Mesenchymal stem cell (in vitro differentiated cells and primary cell): Measurements from ENCODE around the gene PARP12.
A peak's percentile ranks its signal among the peaks of the same experiment; 100 is the strongest.

ENCODE experiments used
- DNase-seq: peaks from one replicate; pipeline ENCODE4 v3.0.0-alpha.2; 2013
- H2AFZ ChIP-seq: one replicate; pipeline ENCODE4 v1.6.1; 2013; ENCODE audit warnings: low read depth, mild to moderate bottlenecking, control low read depth, inconsistent platforms, low read length, moderate library complexity
- H2AK5ac ChIP-seq: 2 replicates; pipeline ENCODE4 v1.6.1; 2013; ENCODE audit warnings: low read length, moderate library complexity, mild to moderate bottlenecking, inconsistent platforms; ENCODE audit not compliant: severe bottlenecking
- H2BK120ac ChIP-seq: one replicate; pipeline ENCODE4 v1.6.1; 2013; ENCODE audit warnings: low read depth, mild to moderate bottlenecking, inconsistent platforms, low read length, moderate library complexity
- H2BK12ac ChIP-seq, 2 experiments: one replicate each; pipeline ENCODE4 v1.6.1; 2013; ENCODE audit warnings: inconsistent platforms in 2 of 2, low read length in 2 of 2, mild to moderate bottlenecking in 2 of 2, moderate library complexity in 2 of 2, control low read depth in 1 of 2
- H2BK15ac ChIP-seq: one replicate; pipeline ENCODE4 v1.6.1; 2013; ENCODE audit warnings: mild to moderate bottlenecking, low read depth, inconsistent platforms; ENCODE audit not compliant: poor library complexity, severe bottlenecking
- H2BK5ac ChIP-seq: 2 replicates; pipeline ENCODE4 v1.6.1; 2013; ENCODE audit warnings: low read depth, mild to moderate bottlenecking, low read length, control low read depth, inconsistent platforms; ENCODE audit not compliant: poor library complexity, severe bottlenecking
- H3K14ac ChIP-seq, 2 experiments: one replicate each; pipeline ENCODE4 v1.6.1; 2013; ENCODE audit warnings: inconsistent platforms in 2 of 2, low read length in 2 of 2, control low read depth in 1 of 2, mild to moderate bottlenecking in 1 of 2, moderate library complexity in 1 of 2
- H3K18ac ChIP-seq, 2 experiments: one replicate each; pipeline ENCODE4 v1.6.1; 2013; ENCODE audit warnings: inconsistent platforms in 2 of 2, low read length in 2 of 2, control low read depth in 1 of 2, low read depth in 1 of 2, mild to moderate bottlenecking in 1 of 2
- H3K23ac ChIP-seq, 2 experiments: one replicate each; pipeline ENCODE4 v1.6.1; 2013; ENCODE audit warnings: inconsistent platforms in 2 of 2, low read length in 2 of 2, mild to moderate bottlenecking in 2 of 2, moderate library complexity in 2 of 2, control low read depth in 1 of 2
- H3K27ac ChIP-seq: 2 replicates; pipeline ENCODE4 v1.5.1; 2013; ENCODE audit warnings: mild to moderate bottlenecking, moderate library complexity, low read length, control low read depth, inconsistent platforms; ENCODE audit not compliant: poor library complexity, severe bottlenecking
- H3K27me3 ChIP-seq, 2 experiments: 2 replicates each; pipeline versions ENCODE4 v1.6.1 to v1.7.0; 2013; ENCODE audit warnings: low read length in 2 of 2, mild to moderate bottlenecking in 2 of 2, moderate library complexity in 2 of 2, control low read depth in 1 of 2, inconsistent platforms in 1 of 2; ENCODE audit not compliant: control insufficient read depth in 1 of 2, insufficient read depth in 1 of 2
- H3K36me3 ChIP-seq, 2 experiments: 2 replicates each; pipeline versions ENCODE4 v1.6.1 to v1.7.0; 2013; ENCODE audit warnings: low read length in 2 of 2, control low read depth in 1 of 2, inconsistent platforms in 1 of 2, low read depth in 1 of 2, mild to moderate bottlenecking in 1 of 2; ENCODE audit not compliant: insufficient read depth in 2 of 2, control insufficient read depth in 1 of 2
- H3K4ac ChIP-seq, 2 experiments: one replicate each; pipeline ENCODE4 v1.6.1; 2013; ENCODE audit warnings: inconsistent platforms in 2 of 2, low read length in 2 of 2, mild to moderate bottlenecking in 2 of 2, moderate library complexity in 2 of 2, control low read depth in 1 of 2, low read depth in 1 of 2
- H3K4me1 ChIP-seq: 2 replicates; pipeline ENCODE4 v1.6.1; 2013; ENCODE audit warnings: low read depth, low read length, control low read depth; ENCODE audit not compliant: control insufficient read depth, insufficient read depth
- H3K4me2 ChIP-seq: 2 replicates; pipeline ENCODE4 v1.6.1; 2013; ENCODE audit warnings: low read length, mild to moderate bottlenecking, inconsistent platforms; ENCODE audit not compliant: poor library complexity, severe bottlenecking
- H3K4me3 ChIP-seq, 2 experiments: 2 replicates each; pipeline versions ENCODE4 v1.5.1 to v1.7.0; 2013; ENCODE audit warnings: low read length in 2 of 2, mild to moderate bottlenecking in 2 of 2, control low read depth in 1 of 2, low read depth in 1 of 2; ENCODE audit not compliant: insufficient read depth in 1 of 2
- H3K79me1 ChIP-seq: replicated peaks from 2 replicates; pipeline ENCODE4 v1.6.1; 2013; ENCODE audit warnings: mild to moderate bottlenecking, control low read depth, low read length, inconsistent platforms; ENCODE audit not compliant: poor library complexity, severe bottlenecking
- H3K9ac ChIP-seq: 2 replicates; pipeline ENCODE4 v1.7.0; 2013; ENCODE audit warnings: mild to moderate bottlenecking, low read length, moderate library complexity
- H3K9me3 ChIP-seq: 2 replicates; pipeline ENCODE4 v1.7.0; 2013; ENCODE audit warnings: mild to moderate bottlenecking, low read length; ENCODE audit not compliant: control insufficient read depth
- H4K8ac ChIP-seq: one replicate; pipeline ENCODE4 v1.6.1; 2013; ENCODE audit warnings: inconsistent platforms, mild to moderate bottlenecking, low read length, moderate library complexity
- H4K91ac ChIP-seq: one replicate; pipeline ENCODE4 v1.6.1; 2013; ENCODE audit warnings: mild to moderate bottlenecking, low read length, inconsistent platforms
- WGBS: methylation state at CpG from one replicate; pipeline ENCODE4 v1.1.7; 2013; ENCODE audit warnings: mixed read lengths; 5-methylcytosine and 5-hydroxymethylcytosine counted together

Gene PARP12

DNA sequence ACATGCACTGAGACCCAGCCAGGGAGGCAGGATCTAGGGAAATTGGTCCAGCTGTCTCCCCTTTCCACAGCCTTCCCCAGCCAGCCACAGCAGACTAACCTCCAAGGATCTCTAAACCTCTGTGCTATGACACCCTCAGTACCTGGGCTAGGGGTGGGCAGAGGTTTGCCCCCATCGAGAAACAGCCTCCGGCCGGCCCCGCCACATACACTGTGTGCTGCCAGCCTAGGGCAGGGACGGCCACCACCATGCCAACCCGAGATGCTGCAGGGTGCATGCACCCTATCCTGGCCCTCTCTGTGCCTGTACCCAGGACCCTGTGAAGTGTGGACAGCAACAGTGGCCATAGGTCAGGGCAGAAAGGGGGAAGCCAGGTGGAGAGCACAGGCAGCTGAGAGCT lies 58.1 kb downstream of the PARP12 start:
- Histone ChIP-seq H3K4ac (no peak overlapping the region), H2AFZ (no peak overlapping the region), H3K4me2 (no peak overlapping the region), H3K27ac (no peak overlapping the region), H3K4me1 (peaks cover 2% of the 10 kb centered on the region), H3K27me3 (peaks cover 0 to 7% of the 10 kb centered on the region in 2 experiments), H3K9me3 (no peaks in the 10 kb centered on the region), H3K23ac (no peak overlapping the region), H3K18ac (no peak overlapping the region), H3K79me1 (peaks cover 1% of the 10 kb centered on the region), H4K8ac (no peak overlapping the region), H3K9ac (no peak overlapping the region), H2BK12ac (no peak overlapping the region), H3K14ac (no peak overlapping the region), H2AK5ac (no peak overlapping the region), H3K4me3 (no peak overlapping the region), H2BK120ac (no peak overlapping the region), H4K91ac (peak overlapping the region; percentile 1), H2BK5ac (no peak overlapping the region), H3K36me3 (no peaks in the 10 kb centered on the region), H2BK15ac (peak overlapping the region; percentile 30)
- WGBS: 97% methylated on average over 6 of the region's 6 CpGs
- no peak for DNase-seq

DNA sequence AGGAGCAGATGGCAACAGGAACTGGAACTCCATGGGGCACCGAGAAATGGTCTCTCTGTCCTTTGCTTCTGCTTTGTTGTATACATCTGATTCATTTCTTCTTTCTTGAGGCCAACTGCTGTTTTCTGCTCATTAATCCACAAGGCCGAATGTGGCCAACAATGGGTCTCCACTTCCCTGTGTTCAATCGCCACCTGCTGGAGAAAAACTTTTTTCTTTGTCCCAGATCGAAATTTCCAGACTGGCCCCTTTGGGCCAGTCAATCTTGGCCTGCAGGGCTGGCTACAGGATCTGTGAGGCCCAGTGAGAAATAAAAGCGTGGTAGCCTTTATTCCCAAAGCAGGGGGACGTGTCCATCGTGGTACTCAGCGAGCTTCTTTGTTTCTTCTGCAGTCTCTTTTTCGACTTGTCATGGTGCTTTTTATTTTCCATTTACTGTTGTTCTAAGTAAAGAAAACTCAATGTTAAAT lies 58.8 kb downstream of the PARP12 start:
- peak; percentile 76 for DNase-seq
- Histone ChIP-seq H3K4ac (no peak overlapping the region), H2BK12ac (no peak overlapping the region), H3K4me1 (peaks cover 2% of the 10 kb centered on the region), H3K9me3 (no peaks in the 10 kb centered on the region), H3K36me3 (no peaks in the 10 kb centered on the region), H3K27me3 (peaks cover 0 to 7% of the 10 kb centered on the region in 2 experiments), H2AK5ac (no peak overlapping the region), H3K14ac (no peak overlapping the region), H2BK15ac (no peak overlapping the region), H3K18ac (no peak overlapping the region), H4K91ac (no peak overlapping the region), H3K9ac (no peak overlapping the region), H3K23ac (no peak overlapping the region), H3K27ac (no peak overlapping the region), H2BK5ac (no peak overlapping the region), H3K79me1 (peaks cover 1% of the 10 kb centered on the region), H3K4me2 (no peak overlapping the region), H4K8ac (no peak overlapping the region), H3K4me3 (no peak overlapping the region), H2AFZ (no peak overlapping the region), H2BK120ac (no peak overlapping the region)
- 31% methylated on average over 8 of the region's 9 CpGs for WGBS

DNA sequence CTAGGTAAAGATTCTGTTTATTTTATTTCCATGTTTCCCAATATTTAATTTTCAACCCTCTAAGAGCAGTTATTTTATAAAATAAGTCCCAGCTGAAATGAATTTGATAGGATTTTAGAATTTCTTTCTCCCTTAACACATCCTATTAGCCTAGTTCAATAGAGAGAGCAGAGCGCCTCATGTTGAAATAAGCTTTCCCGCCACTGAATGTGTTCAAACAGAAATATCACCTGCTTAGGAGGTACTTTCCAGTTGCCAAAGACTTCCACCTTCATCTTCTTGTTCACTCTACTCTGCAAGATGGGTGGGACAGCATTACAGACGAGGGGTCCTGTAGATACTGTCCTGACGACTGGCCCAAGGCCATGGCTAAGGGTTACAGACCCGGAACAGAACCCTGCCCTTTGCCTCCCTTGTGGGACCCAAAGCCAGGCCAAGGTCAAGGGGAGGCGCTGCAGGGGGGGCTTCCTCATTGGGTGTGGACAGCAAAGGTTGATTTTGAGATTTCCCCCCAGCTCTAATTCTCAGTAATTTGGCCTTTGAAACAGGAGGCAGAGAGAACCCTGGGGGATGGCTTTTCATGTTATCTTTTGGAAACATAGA lies 62.0 kb downstream of the PARP12 start:
- H3K4me1 ChIP-seq: peaks cover 2% of the 10 kb centered on the region
- no peak overlapping the region for H3K9ac ChIP-seq
- H3K14ac ChIP-seq: no peak overlapping the region
- no peak overlapping the region for H2BK120ac ChIP-seq
- no peak overlapping the region for H3K18ac ChIP-seq
- peak overlapping the region in 1 of 2 experiments; percentile 47 for H3K4ac ChIP-seq
- no peaks in the 10 kb centered on the region for H3K27me3 ChIP-seq
- no peak for DNase-seq
- no peak overlapping the region for H3K4me2 ChIP-seq
- H3K4me3 ChIP-seq: no peak overlapping the region
- H2AK5ac ChIP-seq: peak overlapping the region; percentile 23
- H3K79me1 ChIP-seq: peaks cover 1% of the 10 kb centered on the region
- no peaks in the 10 kb centered on the region for H3K9me3 ChIP-seq
- no peak overlapping the region for H4K91ac ChIP-seq
- H3K23ac ChIP-seq: no peak overlapping the region
- H2BK15ac ChIP-seq: no peak overlapping the region
- H2BK5ac ChIP-seq: no peak overlapping the region
- H3K27ac ChIP-seq: no peak overlapping the region
- H3K36me3 ChIP-seq: no peaks in the 10 kb centered on the region
- H2AFZ ChIP-seq: no peak overlapping the region
- no peak overlapping the region for H4K8ac ChIP-seq
- 97% methylated on average over 6 of the region's 6 CpGs for WGBS
- peak overlapping the region in 1 of 2 experiments; percentile 51 for H2BK12ac ChIP-seq

DNA sequence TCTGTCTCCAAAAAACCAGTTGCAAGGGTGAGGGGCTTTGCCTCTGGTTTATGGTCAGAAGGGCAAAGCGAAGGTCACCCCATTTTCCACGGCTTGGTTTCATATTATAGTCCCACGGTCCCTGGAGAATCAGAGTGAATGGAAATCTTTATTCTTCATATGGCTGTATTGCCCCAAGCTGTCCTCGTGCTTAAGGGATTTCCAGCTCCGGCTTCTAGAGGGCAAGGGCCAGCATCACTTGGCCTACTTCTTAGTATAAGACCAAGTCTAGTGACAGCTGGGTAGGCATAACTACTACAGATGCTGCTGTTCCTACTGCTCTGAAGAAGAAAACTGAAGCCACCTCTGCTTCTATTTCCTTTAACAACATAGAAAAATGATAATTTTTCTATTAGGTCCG lies 63.2 kb downstream of the PARP12 start:
- no peak overlapping the region for H2BK12ac ChIP-seq
- no peak overlapping the region for H3K9ac ChIP-seq
- H2BK5ac ChIP-seq: no peak overlapping the region
- no peak overlapping the region for H4K91ac ChIP-seq
- H3K4me1 ChIP-seq: peaks cover 2% of the 10 kb centered on the region
- H3K27ac ChIP-seq: no peak overlapping the region
- no peaks in the 10 kb centered on the region for H3K9me3 ChIP-seq
- no peaks in the 10 kb centered on the region for H3K36me3 ChIP-seq
- H2BK120ac ChIP-seq: no peak overlapping the region
- peak overlapping the region; percentile 12 for H2BK15ac ChIP-seq
- H3K4me3 ChIP-seq: no peak overlapping the region
- no peak overlapping the region for H3K23ac ChIP-seq
- no peak overlapping the region for H4K8ac ChIP-seq
- no peak overlapping the region for H3K4me2 ChIP-seq
- no peak overlapping the region for H3K14ac ChIP-seq
- no peak overlapping the region for H2AFZ ChIP-seq
- H3K79me1 ChIP-seq: peaks cover 1% of the 10 kb centered on the region
- H3K18ac ChIP-seq: no peak overlapping the region
- H3K4ac ChIP-seq: no peak overlapping the region
- no peak overlapping the region for H2AK5ac ChIP-seq
- no peak for DNase-seq
- H3K27me3 ChIP-seq: no peaks in the 10 kb centered on the region
- WGBS: over 99% methylated on average over 5 of the region's 6 CpGs
